GM19025 (cell line): ENCODE data around the gene A4GNT.
"Not testable (repeated sequence)": the region's sequence is repeated elsewhere in the genome, so short reads cannot be mapped to it uniquely, and the experiment has no call there.

Experiments used
- ATAC-seq: cut with Tn5 transposase; IDR thresholded peaks from one replicate; pipeline ENCODE4 v1.9.1; 2021; ENCODE audit warnings: mild to moderate bottlenecking, low read depth, moderate library complexity; ENCODE audit not compliant: unreplicated experiment

The A4GNT gene

GRCh38 chr3:138124188-138124587 is 8.0 kb downstream of the A4GNT start:
- no peak for ATAC-seq

- no peak for ATAC-seq
Measured at GRCh38 chr3:138119423-138119766, 12.8 kb downstream of the A4GNT start.

GRCh38 chr3:138118612-138119422 is 13.4 kb downstream of the A4GNT start:
- peak; percentile 47 for ATAC-seq

GRCh38 chr3:138114988-138115971 is 16.9 kb downstream of the A4GNT start, which contains the start of gene DZIP1L:
Gene DZIP1L, minus strand, starts transcription at chr3:138115608. Its CDS starts 11,637 bp downstream, at chr3:138103971.
- peak; percentile 70 for ATAC-seq

- ATAC-seq = no peak
Measured at GRCh38 chr3:138114431-138114918, 17.7 kb downstream of the A4GNT start.

- ATAC-seq = no peak
Measured at GRCh38 chr3:138113326-138113725, 18.9 kb downstream of the A4GNT start.

- no peak for ATAC-seq
Measured at GRCh38 chr3:138112362-138112761, 19.8 kb downstream of the A4GNT start.

- no peak for ATAC-seq
Measured at GRCh38 chr3:138105598-138105997, 26.6 kb downstream of the A4GNT start.

- no peak for ATAC-seq
Measured at GRCh38 chr3:138103466-138103865, 28.7 kb downstream of the A4GNT start.

- not testable (repeated sequence) for ATAC-seq
Measured at GRCh38 chr3:138101351-138101940, 30.7 kb downstream of the A4GNT start.

GRCh38 chr3:138099417-138099816 is 32.8 kb downstream of the A4GNT start:
- no peak for ATAC-seq

- no peak for ATAC-seq
Measured at GRCh38 chr3:138097192-138098172, 34.7 kb downstream of the A4GNT start.

- ATAC-seq = no peak
Measured at GRCh38 chr3:138093721-138094120, 38.5 kb downstream of the A4GNT start.

GRCh38 chr3:138092023-138092422 is 40.2 kb downstream of the A4GNT start:
- no peak for ATAC-seq

GRCh38 chr3:138089091-138089490 is 43.1 kb downstream of the A4GNT start:
- no peak for ATAC-seq

GRCh38 chr3:138085745-138086144 is 46.4 kb downstream of the A4GNT start:
- ATAC-seq = not testable (repeated sequence)

GRCh38 chr3:138084196-138084595 is 48.0 kb downstream of the A4GNT start:
- no peak for ATAC-seq

GRCh38 chr3:138082992-138083386 is 49.2 kb downstream of the A4GNT start:
- ATAC-seq = no peak
